ENCODE results near the gene SNRPD3. TPM values are rescaled to one million over a fixed set of nuclear protein-coding genes. Genes with fewer than 3 reads are reported as not detected.

Gene SNRPD3
- total and polyA plus RNA-seq, 9 of the 15 experiments (the other 6 are each of a cell fraction or from before 2014, with no cell fraction given) = 131 to 366 (median 274) TPM

GRCh38 chr22:24566899-24567511 lies 11.2 kb downstream of the SNRPD3 start (continued):
- TF ChIP-seq, protein P1, sequence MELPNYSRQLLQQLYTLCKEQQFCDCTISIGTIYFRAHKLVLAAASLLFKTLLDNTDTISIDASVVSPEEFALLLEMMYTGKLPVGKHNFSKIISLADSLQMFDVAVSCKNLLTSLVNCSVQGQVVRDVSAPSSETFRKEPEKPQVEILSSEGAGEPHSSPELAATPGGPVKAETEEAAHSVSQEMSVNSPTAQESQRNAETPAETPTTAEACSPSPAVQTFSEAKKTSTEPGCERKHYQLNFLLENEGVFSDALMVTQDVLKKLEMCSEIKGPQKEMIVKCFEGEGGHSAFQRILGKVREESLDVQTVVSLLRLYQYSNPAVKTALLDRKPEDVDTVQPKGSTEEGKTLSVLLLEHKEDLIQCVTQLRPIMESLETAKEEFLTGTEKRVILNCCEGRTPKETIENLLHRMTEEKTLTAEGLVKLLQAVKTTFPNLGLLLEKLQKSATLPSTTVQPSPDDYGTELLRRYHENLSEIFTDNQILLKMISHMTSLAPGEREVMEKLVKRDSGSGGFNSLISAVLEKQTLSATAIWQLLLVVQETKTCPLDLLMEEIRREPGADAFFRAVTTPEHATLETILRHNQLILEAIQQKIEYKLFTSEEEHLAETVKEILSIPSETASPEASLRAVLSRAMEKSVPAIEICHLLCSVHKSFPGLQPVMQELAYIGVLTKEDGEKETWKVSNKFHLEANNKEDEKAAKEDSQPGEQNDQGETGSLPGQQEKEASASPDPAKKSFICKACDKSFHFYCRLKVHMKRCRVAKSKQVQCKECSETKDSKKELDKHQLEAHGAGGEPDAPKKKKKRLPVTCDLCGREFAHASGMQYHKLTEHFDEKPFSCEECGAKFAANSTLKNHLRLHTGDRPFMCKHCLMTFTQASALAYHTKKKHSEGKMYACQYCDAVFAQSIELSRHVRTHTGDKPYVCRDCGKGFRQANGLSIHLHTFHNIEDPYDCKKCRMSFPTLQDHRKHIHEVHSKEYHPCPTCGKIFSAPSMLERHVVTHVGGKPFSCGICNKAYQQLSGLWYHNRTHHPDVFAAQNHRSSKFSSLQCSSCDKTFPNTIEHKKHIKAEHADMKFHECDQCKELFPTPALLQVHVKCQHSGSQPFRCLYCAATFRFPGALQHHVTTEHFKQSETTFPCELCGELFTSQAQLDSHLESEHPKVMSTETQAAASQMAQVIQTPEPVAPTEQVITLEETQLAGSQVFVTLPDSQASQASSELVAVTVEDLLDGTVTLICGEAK (IDR thresholded peaks at IDR 0.05) = no peak
- TF ChIP-seq, protein P1 (CRISPR knock-in tag; IDR thresholded peaks at IDR 0.05) = no peak
- TF ChIP-seq, protein P2, sequence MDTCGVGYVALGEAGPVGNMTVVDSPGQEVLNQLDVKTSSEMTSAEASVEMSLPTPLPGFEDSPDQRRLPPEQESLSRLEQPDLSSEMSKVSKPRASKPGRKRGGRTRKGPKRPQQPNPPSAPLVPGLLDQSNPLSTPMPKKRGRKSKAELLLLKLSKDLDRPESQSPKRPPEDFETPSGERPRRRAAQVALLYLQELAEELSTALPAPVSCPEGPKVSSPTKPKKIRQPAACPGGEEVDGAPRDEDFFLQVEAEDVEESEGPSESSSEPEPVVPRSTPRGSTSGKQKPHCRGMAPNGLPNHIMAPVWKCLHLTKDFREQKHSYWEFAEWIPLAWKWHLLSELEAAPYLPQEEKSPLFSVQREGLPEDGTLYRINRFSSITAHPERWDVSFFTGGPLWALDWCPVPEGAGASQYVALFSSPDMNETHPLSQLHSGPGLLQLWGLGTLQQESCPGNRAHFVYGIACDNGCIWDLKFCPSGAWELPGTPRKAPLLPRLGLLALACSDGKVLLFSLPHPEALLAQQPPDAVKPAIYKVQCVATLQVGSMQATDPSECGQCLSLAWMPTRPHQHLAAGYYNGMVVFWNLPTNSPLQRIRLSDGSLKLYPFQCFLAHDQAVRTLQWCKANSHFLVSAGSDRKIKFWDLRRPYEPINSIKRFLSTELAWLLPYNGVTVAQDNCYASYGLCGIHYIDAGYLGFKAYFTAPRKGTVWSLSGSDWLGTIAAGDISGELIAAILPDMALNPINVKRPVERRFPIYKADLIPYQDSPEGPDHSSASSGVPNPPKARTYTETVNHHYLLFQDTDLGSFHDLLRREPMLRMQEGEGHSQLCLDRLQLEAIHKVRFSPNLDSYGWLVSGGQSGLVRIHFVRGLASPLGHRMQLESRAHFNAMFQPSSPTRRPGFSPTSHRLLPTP (IDR thresholded peaks at IDR 0.05; ENCODE audit: borderline replicate concordance, extremely low read depth, insufficient read length) = no peak
- TF ChIP-seq ZNF696 (CRISPR knock-in tag; conservative IDR thresholded peaks at IDR 0.05) (no peak), ZNF280A (IDR thresholded peaks at IDR 0.05; ENCODE audit: low read depth, partially characterized antibody) (no peak), ZNF512 (tag; IDR thresholded peaks at IDR 0.05) (no peak), BCLAF1 (IDR thresholded peaks at IDR 0.05; ENCODE audit: borderline replicate concordance in 1 of 2, control insufficient read depth in 1 of 2, low read depth in 2 of 2, low read length in 1 of 2) (no peak)
